ENCODE data around the gene UBE2L3.
A peak's percentile ranks its signal among the peaks of the same experiment; 100 is the strongest.
"Not testable (repeated sequence)": the region's sequence is repeated elsewhere in the genome, so short reads cannot be mapped to it uniquely, and the experiment has no call there.

Gene UBE2L3

DNA sequence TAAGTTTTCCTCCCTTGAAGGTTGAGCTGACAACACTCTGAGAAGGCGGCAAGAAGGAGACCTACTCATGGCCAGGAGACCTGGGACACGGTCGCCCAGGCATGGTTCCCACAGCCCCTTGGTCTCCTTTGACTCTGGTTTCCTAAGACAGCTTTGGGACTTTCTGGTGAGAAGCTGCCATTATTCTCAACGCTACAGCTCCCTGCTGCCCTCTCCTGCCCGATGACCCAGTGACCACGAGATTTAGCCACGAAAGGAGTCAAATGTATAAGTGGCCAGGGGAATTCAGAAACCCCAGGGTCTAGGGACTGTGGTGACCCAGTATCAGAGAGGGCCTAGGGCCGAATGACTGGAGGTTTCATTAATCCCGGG is 73.9 kb downstream of the UBE2L3 start:
- DNase-seq (ENCODE audit: extremely low read depth, low read depth) = no peak
- TF ChIP-seq, protein P1, sequence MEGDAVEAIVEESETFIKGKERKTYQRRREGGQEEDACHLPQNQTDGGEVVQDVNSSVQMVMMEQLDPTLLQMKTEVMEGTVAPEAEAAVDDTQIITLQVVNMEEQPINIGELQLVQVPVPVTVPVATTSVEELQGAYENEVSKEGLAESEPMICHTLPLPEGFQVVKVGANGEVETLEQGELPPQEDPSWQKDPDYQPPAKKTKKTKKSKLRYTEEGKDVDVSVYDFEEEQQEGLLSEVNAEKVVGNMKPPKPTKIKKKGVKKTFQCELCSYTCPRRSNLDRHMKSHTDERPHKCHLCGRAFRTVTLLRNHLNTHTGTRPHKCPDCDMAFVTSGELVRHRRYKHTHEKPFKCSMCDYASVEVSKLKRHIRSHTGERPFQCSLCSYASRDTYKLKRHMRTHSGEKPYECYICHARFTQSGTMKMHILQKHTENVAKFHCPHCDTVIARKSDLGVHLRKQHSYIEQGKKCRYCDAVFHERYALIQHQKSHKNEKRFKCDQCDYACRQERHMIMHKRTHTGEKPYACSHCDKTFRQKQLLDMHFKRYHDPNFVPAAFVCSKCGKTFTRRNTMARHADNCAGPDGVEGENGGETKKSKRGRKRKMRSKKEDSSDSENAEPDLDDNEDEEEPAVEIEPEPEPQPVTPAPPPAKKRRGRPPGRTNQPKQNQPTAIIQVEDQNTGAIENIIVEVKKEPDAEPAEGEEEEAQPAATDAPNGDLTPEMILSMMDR (IDR thresholded peaks at IDR 0.05; ENCODE audit: low read depth, low read length) = peak; percentile 60

DNA sequence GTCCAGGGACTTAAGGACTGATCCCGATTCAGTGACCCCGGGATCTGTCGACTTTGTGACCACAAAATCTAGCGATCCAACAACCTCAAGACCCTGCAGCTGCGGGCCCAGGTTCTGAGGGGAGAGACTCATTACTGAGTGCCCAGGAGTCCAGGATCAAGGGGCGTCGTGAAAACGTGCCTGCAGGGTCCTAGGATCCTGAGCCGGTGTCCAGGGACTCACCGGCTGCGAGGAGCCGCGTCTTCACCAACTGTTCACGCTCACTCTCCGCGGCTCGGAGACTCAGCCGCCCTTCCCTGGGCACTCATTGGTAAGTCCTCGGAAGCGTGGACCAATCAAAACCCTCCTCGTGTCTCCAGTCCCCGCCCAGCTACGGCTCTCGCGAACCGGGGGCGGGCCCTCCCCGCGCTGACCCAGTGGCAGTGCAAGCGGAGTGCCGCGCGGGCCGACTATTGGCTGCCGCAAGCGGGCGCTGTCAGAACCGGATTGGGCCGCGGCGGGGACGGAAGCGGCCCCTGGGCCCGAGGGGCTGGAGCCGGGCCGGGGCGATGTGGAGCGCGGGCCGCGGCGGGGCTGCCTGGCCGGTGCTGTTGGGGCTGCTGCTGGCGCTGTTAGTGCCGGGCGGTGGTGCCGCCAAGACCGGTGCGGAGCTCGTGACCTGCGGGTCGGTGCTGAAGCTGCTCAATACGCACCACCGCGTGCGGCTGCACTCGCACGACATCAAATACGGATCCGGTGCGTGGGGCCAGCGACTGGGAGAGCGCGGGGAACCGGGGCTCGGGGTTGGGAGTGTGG is 74.5 kb downstream of the UBE2L3 start, which contains the start of gene SDF2L1:
Gene SDF2L1 (plus strand): TSS at position 514 of the 795 bp plus-strand sequence. CDS start 35 bp downstream, at position 549.
- TF ChIP-seq, protein P1 (IDR thresholded peaks at IDR 0.05; ENCODE audit: low read depth, low read length) = no peak
- DNase-seq (ENCODE audit: extremely low read depth, low read depth) = peak; percentile 97

DNA sequence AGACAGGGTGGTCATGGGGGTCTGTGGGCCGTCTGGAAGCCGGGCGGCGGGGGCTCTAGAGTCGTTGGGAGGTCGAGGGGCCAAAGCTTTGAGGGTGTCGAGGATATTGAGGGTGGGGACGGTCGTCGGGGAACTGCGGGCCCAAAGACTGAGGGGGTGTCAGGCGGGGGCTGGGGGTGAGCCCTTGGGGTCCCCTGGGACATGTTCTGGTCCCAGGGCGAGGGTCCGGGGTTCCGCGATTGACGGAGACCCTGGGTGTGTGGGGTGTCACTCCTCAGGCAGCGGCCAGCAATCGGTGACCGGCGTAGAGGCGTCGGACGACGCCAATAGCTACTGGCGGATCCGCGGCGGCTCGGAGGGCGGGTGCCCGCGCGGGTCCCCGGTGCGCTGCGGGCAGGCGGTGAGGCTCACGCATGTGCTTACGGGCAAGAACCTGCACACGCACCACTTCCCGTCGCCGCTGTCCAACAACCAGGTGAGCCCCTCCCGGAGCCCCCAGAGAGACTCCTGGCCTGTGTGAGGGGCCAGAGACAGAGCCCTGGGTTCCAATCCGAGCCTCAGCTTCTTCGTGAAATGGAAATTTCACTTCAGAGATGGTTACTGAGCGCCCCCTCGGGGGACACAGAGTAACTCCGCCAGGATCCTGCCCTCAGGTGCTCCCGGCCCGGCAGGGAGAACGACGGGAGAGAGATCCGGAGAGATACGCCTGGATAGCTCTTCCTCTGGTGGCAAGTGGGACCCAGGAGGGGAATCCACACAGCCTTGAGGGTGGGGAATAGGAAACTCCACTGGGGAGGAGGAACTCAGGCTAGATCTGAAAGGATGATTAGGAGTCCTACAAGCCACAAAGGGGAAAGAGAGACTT is 75.3 kb downstream of the UBE2L3 start:
- no peak for DNase-seq (ENCODE audit: extremely low read depth, low read depth)
- TF ChIP-seq, protein P1 (IDR thresholded peaks at IDR 0.05; ENCODE audit: low read depth, low read length) = peak; percentile 58

DNA sequence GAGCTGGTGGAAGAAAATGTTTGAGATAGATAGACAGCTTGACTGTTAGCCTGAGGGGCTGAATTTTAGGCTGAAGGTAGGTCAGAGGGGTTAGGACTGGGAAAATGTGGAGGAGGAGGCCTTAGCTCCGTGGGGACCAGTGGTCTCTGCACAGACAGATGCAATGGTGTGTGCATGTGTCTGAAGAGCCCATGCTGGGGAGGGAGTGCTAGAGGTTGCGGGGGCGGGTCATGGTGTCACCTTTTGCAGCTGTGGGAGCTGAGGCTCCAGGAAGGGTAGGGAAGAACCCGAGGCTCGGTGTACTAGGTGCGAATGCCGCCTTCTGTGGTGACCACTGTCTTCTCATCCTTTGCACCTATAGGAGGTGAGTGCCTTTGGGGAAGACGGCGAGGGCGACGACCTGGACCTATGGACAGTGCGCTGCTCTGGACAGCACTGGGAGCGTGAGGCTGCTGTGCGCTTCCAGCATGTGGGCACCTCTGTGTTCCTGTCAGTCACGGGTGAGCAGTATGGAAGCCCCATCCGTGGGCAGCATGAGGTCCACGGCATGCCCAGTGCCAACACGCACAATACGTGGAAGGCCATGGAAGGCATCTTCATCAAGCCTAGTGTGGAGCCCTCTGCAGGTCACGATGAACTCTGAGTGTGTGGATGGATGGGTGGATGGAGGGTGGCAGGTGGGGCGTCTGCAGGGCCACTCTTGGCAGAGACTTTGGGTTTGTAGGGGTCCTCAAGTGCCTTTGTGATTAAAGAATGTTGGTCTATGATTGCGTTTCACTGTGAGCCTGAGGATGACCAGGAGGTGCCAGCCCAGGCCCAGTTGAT is 76.2 kb downstream of the UBE2L3 start:
- no peak for DNase-seq (ENCODE audit: extremely low read depth, low read depth)
- TF ChIP-seq, protein P1 (IDR thresholded peaks at IDR 0.05; ENCODE audit: low read depth, low read length) = no peak; the same call in none of the 2 replicates

DNA sequence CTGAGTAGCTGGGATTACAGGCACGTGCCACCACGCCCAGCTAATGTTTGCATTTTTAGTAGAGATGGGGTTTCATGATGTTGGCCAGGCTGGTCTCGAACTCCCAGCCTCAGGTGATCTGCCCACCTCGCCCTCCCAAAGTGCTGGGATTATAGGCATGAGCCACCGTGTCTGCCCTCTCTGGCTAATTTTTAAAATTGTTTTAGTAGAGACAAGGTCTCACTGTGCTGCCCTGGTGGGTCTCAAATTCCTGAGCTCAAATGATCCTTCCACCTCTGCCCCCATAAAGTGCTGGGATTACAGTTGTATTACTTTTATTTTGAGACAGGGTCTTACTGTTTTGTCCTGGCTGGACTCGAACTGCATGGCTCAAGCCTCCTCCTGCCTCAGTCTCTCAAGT is 78.0 kb downstream of the UBE2L3 start:
- DNase-seq (ENCODE audit: extremely low read depth, low read depth) = not testable (repeated sequence)

DNA sequence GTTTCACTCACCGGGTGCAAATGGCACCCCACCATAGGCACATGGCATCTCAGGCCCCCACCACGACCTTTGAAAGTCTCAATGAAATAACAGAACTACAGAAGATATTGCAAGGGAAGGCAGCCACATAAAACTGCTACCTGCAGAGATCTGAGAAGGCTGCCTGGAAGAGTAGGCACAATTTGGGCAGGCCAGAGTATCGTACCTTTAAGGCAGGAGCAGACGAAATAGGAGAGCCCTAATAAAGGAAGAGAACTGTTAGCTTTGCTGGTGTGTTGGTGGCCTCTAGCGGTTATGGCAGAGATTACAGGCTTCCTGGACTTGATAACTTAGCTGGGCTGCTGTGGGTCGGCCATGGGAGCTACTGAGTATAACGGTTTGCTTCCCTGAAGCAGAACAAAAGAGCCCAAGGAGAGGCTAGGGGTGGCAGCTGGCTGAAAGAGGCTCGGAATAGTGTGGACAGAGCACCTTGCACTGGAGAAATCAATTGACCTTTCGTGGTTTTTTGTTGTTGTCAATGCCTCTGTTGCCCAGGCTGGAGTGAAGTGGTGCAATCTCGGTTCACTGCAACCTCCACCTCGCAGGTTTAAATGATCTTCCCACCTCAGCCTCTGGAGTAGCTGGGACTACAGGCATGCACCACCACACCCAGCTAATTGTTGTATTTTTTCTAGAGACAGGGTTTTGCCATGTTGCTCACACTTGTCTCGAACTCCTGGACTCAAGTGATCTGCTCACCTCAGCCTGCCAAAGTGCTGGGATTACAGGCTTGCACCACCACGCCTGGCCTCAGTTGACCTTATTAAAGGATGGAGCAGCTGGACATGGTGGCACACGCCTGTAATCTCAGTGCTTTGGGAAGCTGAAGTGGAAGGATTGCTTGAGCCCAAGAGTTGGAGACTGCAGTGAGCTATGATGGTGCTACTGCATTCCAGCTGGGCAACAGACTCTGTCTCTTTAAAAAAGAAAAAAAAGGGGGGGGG is 79.4 kb downstream of the UBE2L3 start:
- DNase-seq (ENCODE audit: extremely low read depth, low read depth) = peak; percentile 63

More for the DNA sequence above, 79.4 kb downstream of the UBE2L3 start:
- TF ChIP-seq, protein P1 (IDR thresholded peaks at IDR 0.05; ENCODE audit: low read depth, low read length) = peak; percentile 87

All from AG09319 (cell line).